GM19099 (cell line): ENCODE measurements around the gene CD44.

Experiments
- POLR2A ChIP-seq: IDR thresholded peaks from 3 replicates; pipeline ENCODE4 v1.6.1; 2011; ENCODE audit warnings: low read depth; ENCODE audit not compliant: insufficient read length; ENCODE audit errors: extremely low read depth

CD44 gene

GRCh38 chr11:35138943-35139721 lies at the start of gene CD44:
TSS of gene CD44 (plus strand) at chr11:35139171. CDS start at chr11:35139304, 133 bp downstream.
- TF ChIP-seq POLR2A, result peak; percentile 92

DNA sequence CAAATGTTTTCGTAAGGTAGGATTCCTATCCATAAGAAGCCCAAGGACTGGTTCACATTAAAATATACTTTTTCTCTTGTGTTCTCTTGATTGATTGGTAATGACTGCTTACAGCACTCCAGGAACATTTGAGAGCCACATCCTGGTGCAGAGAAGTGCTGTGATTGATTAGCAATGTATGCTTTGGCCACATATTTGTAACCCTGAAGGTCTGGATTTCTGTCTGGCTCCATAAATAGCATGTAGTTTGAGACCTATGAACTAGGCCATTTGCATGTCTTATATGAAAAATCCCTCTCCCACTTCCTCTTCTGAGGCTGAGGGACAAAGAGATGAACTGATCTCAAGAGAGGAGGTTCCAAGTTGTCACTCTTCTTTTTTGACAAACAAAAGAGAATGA lies 49.3 kb upstream of the CD44 start:
- TF ChIP-seq POLR2A, result no peak

- TF ChIP-seq POLR2A, result no peak
Observed at GRCh38 chr11:35090125-35090524, 48.8 kb upstream of the CD44 start.

DNA sequence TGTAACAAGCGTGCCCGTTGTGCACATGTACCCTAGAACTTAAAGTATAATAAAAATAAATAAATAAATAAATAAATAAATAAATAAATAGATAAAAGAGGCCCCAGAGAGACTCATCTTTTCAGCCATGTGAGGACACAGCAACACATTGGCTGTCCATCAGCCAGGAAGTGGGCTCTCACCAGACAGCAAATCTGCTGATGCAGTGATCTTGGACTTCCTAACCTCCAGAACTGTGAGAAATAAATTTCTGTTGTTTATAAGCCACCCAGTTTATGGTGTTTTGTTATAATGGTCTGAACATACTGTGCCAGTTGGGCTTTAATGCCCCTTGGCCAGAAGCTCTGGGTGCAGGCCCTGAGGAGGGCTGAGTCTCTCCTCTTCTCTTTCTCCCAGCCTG lies 42.2 kb upstream of the CD44 start:
- TF ChIP-seq POLR2A, result no peak

DNA sequence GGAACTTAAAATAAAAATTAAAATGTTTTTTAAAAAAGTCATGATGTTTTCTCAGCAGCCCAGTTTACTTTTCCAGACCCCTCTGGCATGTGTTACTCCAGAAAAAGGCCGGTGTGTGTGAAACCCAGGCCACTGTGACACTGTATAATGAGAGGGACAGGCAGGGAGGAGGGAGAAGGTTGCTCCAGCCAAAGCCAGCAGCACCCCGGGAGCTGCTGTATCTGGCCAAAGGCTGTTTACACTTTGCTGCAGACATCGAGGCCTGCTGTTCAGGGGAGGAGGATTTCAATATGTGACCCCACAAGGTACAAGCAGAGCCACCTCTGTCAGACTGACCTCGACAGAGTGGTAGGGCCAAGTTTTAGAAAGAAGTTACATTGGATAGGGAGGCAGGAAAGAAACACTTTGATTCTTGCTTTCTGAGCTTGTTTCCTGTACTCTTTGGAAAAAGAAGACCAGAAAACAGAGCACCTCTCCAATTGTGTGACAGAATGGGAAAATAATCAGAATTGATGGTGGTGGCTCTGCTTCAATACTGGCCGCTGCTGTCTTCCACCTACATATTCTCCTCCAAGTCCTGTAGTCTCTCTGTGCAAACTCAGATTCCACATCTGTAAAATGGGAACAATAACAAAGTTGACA lies 41.0 kb upstream of the CD44 start:
- no peak for TF ChIP-seq POLR2A

- TF ChIP-seq POLR2A, result no peak
Observed at GRCh38 chr11:35098855-35099254, 40.1 kb upstream of the CD44 start.

DNA sequence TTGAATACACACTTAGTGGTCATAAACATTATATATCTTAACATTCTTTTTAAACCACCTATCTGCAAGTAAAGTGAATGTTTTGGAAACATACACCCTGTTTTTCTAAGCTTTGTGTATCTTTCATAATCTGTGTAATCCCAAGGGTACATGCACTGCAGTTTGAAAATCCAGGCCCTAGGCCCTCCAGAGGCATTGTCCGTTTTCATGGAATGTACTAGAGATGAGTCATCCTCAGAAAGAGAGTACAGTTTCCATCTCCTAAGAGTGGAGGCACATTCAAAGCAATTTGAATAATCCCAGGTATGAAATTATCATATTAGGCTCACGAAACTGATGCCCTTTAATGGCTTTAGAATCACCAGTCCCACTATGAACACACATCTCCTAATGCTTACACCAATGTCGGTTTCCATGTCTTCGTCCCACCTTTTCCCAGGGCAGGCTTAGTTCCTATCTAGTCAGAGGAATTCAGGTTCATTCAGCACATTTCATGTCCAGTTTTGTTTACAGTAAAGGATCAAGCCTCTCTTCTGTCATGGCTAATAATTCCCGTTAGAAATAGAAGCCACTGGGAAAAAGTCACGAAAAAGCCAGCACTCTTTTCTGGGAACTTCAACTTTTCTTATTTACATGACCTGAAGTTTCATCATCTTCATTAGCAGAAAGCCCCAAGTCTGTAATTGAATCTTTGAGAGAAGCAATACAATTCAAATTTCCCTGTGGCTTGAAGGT lies 39.5 kb upstream of the CD44 start:
- TF ChIP-seq POLR2A, result no peak

DNA sequence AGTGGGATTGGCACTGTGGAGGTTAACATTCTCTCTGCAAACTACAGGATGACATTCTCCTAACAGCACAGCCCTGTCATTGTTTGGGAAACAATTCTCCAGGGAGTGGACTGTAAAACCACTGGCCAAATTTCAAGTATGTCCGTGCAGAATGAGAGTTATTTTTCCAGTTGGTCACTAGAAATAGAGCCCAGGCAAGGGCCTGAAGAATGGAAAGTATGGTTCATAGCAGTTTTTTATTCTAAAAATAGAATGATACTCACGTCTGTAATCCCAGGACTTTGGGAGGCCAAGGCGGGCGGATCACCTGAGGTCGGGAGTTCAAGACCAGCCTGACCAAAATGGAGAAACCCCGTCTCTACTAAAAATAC lies 39.0 kb upstream of the CD44 start:
- no peak for TF ChIP-seq POLR2A

GRCh38 chr11:35101223-35101622 lies 37.7 kb upstream of the CD44 start:
- no peak for TF ChIP-seq POLR2A

- TF ChIP-seq POLR2A, result no peak
Observed at GRCh38 chr11:35102267-35102666, 36.7 kb upstream of the CD44 start.

DNA sequence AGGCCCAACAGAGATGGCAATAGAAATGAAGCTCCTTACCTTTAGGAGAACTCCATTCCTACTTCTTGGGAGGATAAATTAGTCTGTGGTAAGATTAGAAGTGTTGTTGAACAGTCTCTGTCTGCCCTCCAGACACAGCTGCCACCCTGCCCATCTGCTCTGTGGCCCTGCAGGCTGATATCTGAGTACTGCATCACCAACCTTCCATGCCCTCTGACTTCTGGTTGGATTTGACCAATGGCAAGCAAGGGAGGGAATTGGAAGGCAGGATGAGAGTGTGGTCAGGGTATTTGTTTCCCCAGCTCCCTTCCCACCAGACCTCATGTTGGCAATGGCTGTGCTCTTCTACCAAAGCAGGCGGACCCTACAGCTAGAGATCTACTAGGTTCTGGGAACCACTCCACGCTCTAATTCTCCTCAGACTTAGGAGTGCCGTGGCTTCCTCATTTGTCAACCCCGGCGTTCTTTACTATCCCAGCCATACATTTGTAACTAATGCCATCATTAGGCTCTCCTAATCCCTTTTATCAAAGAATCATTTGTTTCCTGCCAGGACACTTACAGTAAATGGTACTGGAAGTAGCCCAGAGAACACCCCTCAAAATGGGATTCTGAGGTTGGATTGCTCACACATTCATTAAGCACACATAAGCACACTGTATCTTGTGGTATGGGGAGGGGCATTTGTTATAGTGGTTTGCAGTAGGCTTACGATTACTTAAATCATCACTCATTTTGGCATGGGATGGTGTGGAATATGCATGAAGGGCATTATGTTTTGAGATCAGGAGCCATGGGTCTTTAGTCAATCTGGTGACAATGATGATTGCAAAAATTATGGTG lies 35.4 kb upstream of the CD44 start:
- TF ChIP-seq POLR2A, result no peak

- TF ChIP-seq POLR2A, result no peak
Observed at GRCh38 chr11:35104655-35105054, 34.3 kb upstream of the CD44 start.

GRCh38 chr11:35105319-35106079 lies 33.5 kb upstream of the CD44 start:
- TF ChIP-seq POLR2A, result no peak

DNA sequence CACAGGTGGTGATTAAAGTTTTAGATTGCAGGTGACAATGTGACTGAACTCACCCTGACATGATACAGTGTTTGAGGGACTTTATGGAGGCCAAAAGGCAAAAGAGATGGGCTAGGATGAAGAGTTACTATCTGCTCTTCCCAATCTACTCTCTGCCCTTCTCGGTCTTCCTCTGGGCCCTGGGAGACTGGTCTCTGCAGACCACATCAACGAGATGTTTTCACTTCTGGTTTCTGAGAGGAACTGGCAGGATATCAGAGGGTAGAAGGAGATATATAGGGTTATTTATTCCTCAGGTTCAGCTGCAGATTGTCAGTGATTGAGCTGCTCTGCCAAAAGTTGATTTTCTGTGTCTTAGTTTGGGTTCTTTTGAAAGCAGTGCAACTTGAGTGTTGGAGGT lies 32.4 kb upstream of the CD44 start:
- no peak for TF ChIP-seq POLR2A
